Measurements from ENCODE around the gene OR52B2.
A peak's percentile ranks its signal among the peaks of the same experiment; 100 is the strongest.
"Not testable (repeated sequence)": the region's sequence is repeated elsewhere in the genome, so short reads cannot be mapped to it uniquely, and the experiment has no call there.

OR52B2 gene

GRCh38 chr11:6156628-6157359, 13.3 kb downstream of the OR52B2 start:
- H3K4me2 ChIP-seq = peak overlapping the region; percentile 4; the same call in 1 of the 2 replicates
- no peak overlapping the region for H3K4me3 ChIP-seq (IDR thresholded peaks at IDR 0.05; ENCODE audit: insufficient read depth, low read depth, low read length)
- peak overlapping the region; percentile 55 for H2AFZ ChIP-seq (ENCODE audit: low read depth)
- no peaks in the 10 kb centered on the region for H3K4me1 ChIP-seq (ENCODE audit: low read depth, poor library complexity, severe bottlenecking)
- H4K20me1 ChIP-seq (ENCODE audit: insufficient read depth) = no peaks in the 10 kb centered on the region
- no peaks in the 10 kb centered on the region for H3K27me3 ChIP-seq (ENCODE audit: insufficient read depth, low read depth)
- no peak for TF ChIP-seq CTCF (conservative IDR thresholded peaks at IDR 0.05; ENCODE audit: low read depth, low read length)
- peak overlapping the region; percentile 39; the same call in 1 of the 2 replicates for H3K9ac ChIP-seq
- H3K36me3 ChIP-seq (ENCODE audit: insufficient read depth) = no peaks in the 10 kb centered on the region
- H3K27ac ChIP-seq = peak overlapping the region; percentile 69
- H3K79me2 ChIP-seq (ENCODE audit: insufficient read depth, low read depth) = no peaks in the 10 kb centered on the region

- Histone ChIP-seq H3K4me2 (no peak overlapping the region), H3K36me3 (ENCODE audit: insufficient read depth) (no peaks in the 10 kb centered on the region), H3K27ac (no peak overlapping the region), H3K4me3 (IDR thresholded peaks at IDR 0.05; ENCODE audit: insufficient read depth, low read depth, low read length) (no peak overlapping the region), H2AFZ (ENCODE audit: low read depth) (no peak overlapping the region), H3K79me2 (ENCODE audit: insufficient read depth, low read depth) (no peaks in the 10 kb centered on the region), H3K27me3 (ENCODE audit: insufficient read depth, low read depth) (no peaks in the 10 kb centered on the region), H4K20me1 (ENCODE audit: insufficient read depth) (no peaks in the 10 kb centered on the region), H3K4me1 (ENCODE audit: low read depth, poor library complexity, severe bottlenecking) (no peaks in the 10 kb centered on the region), H3K9ac (no peak overlapping the region)
- no peak for TF ChIP-seq CTCF (conservative IDR thresholded peaks at IDR 0.05; ENCODE audit: low read depth, low read length)
Measured at GRCh38 chr11:6152126-6152525, 18.0 kb downstream of the OR52B2 start.

GRCh38 chr11:6151117-6151516, 19.0 kb downstream of the OR52B2 start:
- no peaks in the 10 kb centered on the region for H3K36me3 ChIP-seq (ENCODE audit: insufficient read depth)
- no peak overlapping the region for H2AFZ ChIP-seq (ENCODE audit: low read depth)
- H3K4me2 ChIP-seq = no peak overlapping the region
- H4K20me1 ChIP-seq (ENCODE audit: insufficient read depth) = no peaks in the 10 kb centered on the region
- H3K4me1 ChIP-seq (ENCODE audit: low read depth, poor library complexity, severe bottlenecking) = no peaks in the 10 kb centered on the region
- no peak overlapping the region for H3K9ac ChIP-seq
- no peaks in the 10 kb centered on the region for H3K27me3 ChIP-seq (ENCODE audit: insufficient read depth, low read depth)
- no peak for TF ChIP-seq CTCF (conservative IDR thresholded peaks at IDR 0.05; ENCODE audit: low read depth, low read length)
- no peak overlapping the region for H3K4me3 ChIP-seq (IDR thresholded peaks at IDR 0.05; ENCODE audit: insufficient read depth, low read depth, low read length)
- no peaks in the 10 kb centered on the region for H3K79me2 ChIP-seq (ENCODE audit: insufficient read depth, low read depth)
- H3K27ac ChIP-seq = no peak overlapping the region

GRCh38 chr11:6143737-6144136, 26.4 kb downstream of the OR52B2 start:
- H4K20me1 ChIP-seq (ENCODE audit: insufficient read depth); H3K9ac ChIP-seq; H3K4me2 ChIP-seq; H3K27me3 ChIP-seq (ENCODE audit: insufficient read depth, low read depth); H2AFZ ChIP-seq (ENCODE audit: low read depth); H3K4me3 ChIP-seq (IDR thresholded peaks at IDR 0.05; ENCODE audit: insufficient read depth, low read depth, low read length); H3K4me1 ChIP-seq (ENCODE audit: low read depth, poor library complexity, severe bottlenecking); H3K36me3 ChIP-seq (ENCODE audit: insufficient read depth); H3K27ac ChIP-seq; H3K79me2 ChIP-seq (ENCODE audit: insufficient read depth, low read depth): not testable (repeated sequence)

- Histone ChIP-seq H3K4me1 (ENCODE audit: low read depth, poor library complexity, severe bottlenecking) (no peaks in the 10 kb centered on the region), H3K27me3 (ENCODE audit: insufficient read depth, low read depth) (no peaks in the 10 kb centered on the region), H3K36me3 (ENCODE audit: insufficient read depth) (no peaks in the 10 kb centered on the region), H3K9ac (no peak overlapping the region), H3K4me3 (IDR thresholded peaks at IDR 0.05; ENCODE audit: insufficient read depth, low read depth, low read length) (no peak overlapping the region), H2AFZ (ENCODE audit: low read depth) (no peak overlapping the region), H3K4me2 (no peak overlapping the region), H3K79me2 (ENCODE audit: insufficient read depth, low read depth) (no peaks in the 10 kb centered on the region), H3K27ac (no peak overlapping the region), H4K20me1 (ENCODE audit: insufficient read depth) (no peaks in the 10 kb centered on the region)
- TF ChIP-seq CTCF (conservative IDR thresholded peaks at IDR 0.05; ENCODE audit: low read depth, low read length) = no peak
Measured at GRCh38 chr11:6142936-6143335, 27.2 kb downstream of the OR52B2 start.

GRCh38 chr11:6135936-6136335, 34.2 kb downstream of the OR52B2 start:
- H2AFZ ChIP-seq (ENCODE audit: low read depth); H3K36me3 ChIP-seq (ENCODE audit: insufficient read depth); H3K27me3 ChIP-seq (ENCODE audit: insufficient read depth, low read depth); H3K79me2 ChIP-seq (ENCODE audit: insufficient read depth, low read depth); H3K4me2 ChIP-seq; H3K4me3 ChIP-seq (IDR thresholded peaks at IDR 0.05; ENCODE audit: insufficient read depth, low read depth, low read length); H3K9ac ChIP-seq; H4K20me1 ChIP-seq (ENCODE audit: insufficient read depth); H3K27ac ChIP-seq; H3K4me1 ChIP-seq (ENCODE audit: low read depth, poor library complexity, severe bottlenecking): not testable (repeated sequence)

All from KMS-11 (cell line).